Neural progenitor cell (in vitro differentiated cells): Measurements from ENCODE around the gene PIP5K1B. TPM values are rescaled to one million over a fixed set of nuclear protein-coding genes. Genes with fewer than 3 reads are reported as not detected.

Experiments used
- DNase-seq: peaks from one replicate; pipeline ENCODE4 v3.0.0-alpha.2; 2016; ENCODE audit warnings: low spot score
- H2AFZ ChIP-seq: fragments of 200-600 bp; sonication (generic); replicated peaks from 2 replicates; pipeline ENCODE4 v1.6.1; 2016; ENCODE audit warnings: antibody characterized with exemption
- H3F3A ChIP-seq: fragments of 200-600 bp; sonication (generic); 2 replicates; pipeline ENCODE4 v1.6.1; 2016; ENCODE audit warnings: antibody characterized with exemption, low read depth
- H3K27ac ChIP-seq: fragments of 200-600 bp; sonication (generic); 2 replicates; pipeline ENCODE4 v1.5.1; 2016; ENCODE audit warnings: mild to moderate bottlenecking
- H3K27me3 ChIP-seq: fragments of 200-600 bp; sonication (generic); 2 replicates; pipeline ENCODE4 v1.6.1; 2016; ENCODE audit warnings: mild to moderate bottlenecking, moderate library complexity
- H3K36me3 ChIP-seq: fragments of 200-600 bp; sonication (generic); 2 replicates; pipeline ENCODE4 v1.5.1; 2016
- H3K4me1 ChIP-seq: fragments of 200-600 bp; sonication (generic); 2 replicates; pipeline ENCODE4 v1.6.1; 2016; ENCODE audit warnings: mixed run types
- H3K4me2 ChIP-seq: fragments of 200-600 bp; sonication (generic); 2 replicates; pipeline ENCODE4 v1.6.1; 2016
- H3K4me3 ChIP-seq: fragments of 200-600 bp; sonication (generic); 2 replicates; pipeline ENCODE4 v1.5.1; 2016
- H3K79me2 ChIP-seq: fragments of 200-600 bp; sonication (generic); 2 replicates; pipeline ENCODE4 v1.6.1; 2016; ENCODE audit warnings: low read depth
- H3K9ac ChIP-seq: fragments of 200-600 bp; sonication (generic); 2 replicates; pipeline ENCODE4 v1.6.1; 2016
- H3K9me3 ChIP-seq: fragments of 200-600 bp; sonication (generic); 2 replicates; pipeline ENCODE4 v1.5.1; 2016; ENCODE audit warnings: low read depth
- H4K20me1 ChIP-seq: fragments of 200-600 bp; sonication (generic); 2 replicates; pipeline ENCODE4 v1.6.1; 2016; ENCODE audit warnings: low read depth
- H3K27ac Mint-ChIP-seq: 3 replicates; pipeline ENCODE4 v1.8.0; 2021; ENCODE audit warnings: mixed read lengths
- H3K27me3 Mint-ChIP-seq: 2 replicates; pipeline ENCODE4 v1.8.0; 2022; ENCODE audit warnings: low read depth, mild to moderate bottlenecking, inconsistent platforms, moderate library complexity, mixed read lengths; ENCODE audit not compliant: insufficient read depth
- H3K36me3 Mint-ChIP-seq: 3 replicates; pipeline ENCODE4 v1.8.0; 2021; ENCODE audit warnings: mixed read lengths
- H3K4me1 Mint-ChIP-seq: 3 replicates; pipeline ENCODE4 v1.8.0; 2021; ENCODE audit warnings: mixed read lengths
- H3K4me3 Mint-ChIP-seq: 3 replicates; pipeline ENCODE4 v1.8.0; 2021; ENCODE audit warnings: mild to moderate bottlenecking, moderate library complexity, mixed read lengths
- H3K9me3 Mint-ChIP-seq: 3 replicates; pipeline ENCODE4 v1.8.0; 2020; ENCODE audit warnings: mixed read lengths
- EZH2 ChIP-seq: fragments of 200-600 bp; sonication (generic); IDR thresholded peaks from 2 replicates; pipeline ENCODE4 v1.6.1; 2017; ENCODE audit warnings: antibody characterized with exemption, mild to moderate bottlenecking, moderate library complexity
- EZH2phosphoT487 ChIP-seq: fragments of 200-600 bp; sonication (generic); IDR thresholded peaks from 2 replicates; pipeline ENCODE4 v1.6.1; 2017; ENCODE audit warnings: antibody characterized with exemption
- total RNA-seq: library from RNA; depleted of rRNA; stranded (reverse); fragments of >200 nt; gene quantifications from 2 replicates; pipeline ENCODE4 v1.2.3, GENCODE V29; 2015; ENCODE audit warnings: low replicate concordance
- TF ChIP-seq, protein P1 (sequence below): fragments of 200-600 bp; sonication (generic); IDR thresholded peaks from 2 replicates; pipeline ENCODE4 v1.5.1; 2017; ENCODE audit warnings: antibody characterized with exemption, mild to moderate bottlenecking

The PIP5K1B gene
- total RNA-seq, 1 donor from 2014 or later, result 3.2 TPM

DNA sequence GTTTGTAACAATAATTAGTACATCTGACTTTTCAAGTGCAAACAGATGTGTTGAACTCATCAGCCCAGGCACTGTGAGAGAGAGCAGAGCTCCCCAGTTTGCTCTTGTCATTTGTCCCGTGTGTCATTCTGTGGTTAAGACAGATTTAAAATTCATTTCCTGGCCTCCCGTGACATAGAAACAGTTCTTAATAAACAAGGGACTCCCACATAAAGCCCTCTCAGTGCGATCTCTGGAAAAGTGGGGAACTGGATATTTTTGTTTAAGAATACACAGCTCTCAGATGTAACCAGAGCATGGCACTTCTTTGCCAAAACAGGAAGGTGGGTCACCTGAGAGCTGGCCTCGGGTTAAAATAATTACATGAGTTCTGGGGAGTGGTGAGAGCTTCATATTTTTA, 250.3 kb downstream of the PIP5K1B start:
- H4K20me1 ChIP-seq, result no peaks in the 10 kb centered on the region
- H2AFZ ChIP-seq, result no peak overlapping the region
- no peaks in the 10 kb centered on the region for H3K9me3 ChIP-seq
- H3K9me3 Mint-ChIP-seq, result peaks cover 2% of the 10 kb centered on the region
- no peaks in the 10 kb centered on the region for H3K36me3 ChIP-seq
- no peak overlapping the region for H3K4me3 Mint-ChIP-seq
- no peak overlapping the region for H3K9ac ChIP-seq
- H3K4me1 Mint-ChIP-seq, result no peaks in the 10 kb centered on the region
- H3K4me1 ChIP-seq, result no peaks in the 10 kb centered on the region
- H3K27ac ChIP-seq, result no peak overlapping the region
- H3K4me3 ChIP-seq, result no peak overlapping the region
- DNase-seq, result no peak
- no peak overlapping the region for H3K4me2 ChIP-seq
- H3F3A ChIP-seq, result no peaks in the 10 kb centered on the region
- H3K79me2 ChIP-seq, result no peaks in the 10 kb centered on the region
- no peaks in the 10 kb centered on the region for H3K27me3 ChIP-seq
- peaks cover 16% of the 10 kb centered on the region for H3K36me3 Mint-ChIP-seq
- no peaks in the 10 kb centered on the region for H3K27me3 Mint-ChIP-seq
- TF ChIP-seq, protein P1, sequence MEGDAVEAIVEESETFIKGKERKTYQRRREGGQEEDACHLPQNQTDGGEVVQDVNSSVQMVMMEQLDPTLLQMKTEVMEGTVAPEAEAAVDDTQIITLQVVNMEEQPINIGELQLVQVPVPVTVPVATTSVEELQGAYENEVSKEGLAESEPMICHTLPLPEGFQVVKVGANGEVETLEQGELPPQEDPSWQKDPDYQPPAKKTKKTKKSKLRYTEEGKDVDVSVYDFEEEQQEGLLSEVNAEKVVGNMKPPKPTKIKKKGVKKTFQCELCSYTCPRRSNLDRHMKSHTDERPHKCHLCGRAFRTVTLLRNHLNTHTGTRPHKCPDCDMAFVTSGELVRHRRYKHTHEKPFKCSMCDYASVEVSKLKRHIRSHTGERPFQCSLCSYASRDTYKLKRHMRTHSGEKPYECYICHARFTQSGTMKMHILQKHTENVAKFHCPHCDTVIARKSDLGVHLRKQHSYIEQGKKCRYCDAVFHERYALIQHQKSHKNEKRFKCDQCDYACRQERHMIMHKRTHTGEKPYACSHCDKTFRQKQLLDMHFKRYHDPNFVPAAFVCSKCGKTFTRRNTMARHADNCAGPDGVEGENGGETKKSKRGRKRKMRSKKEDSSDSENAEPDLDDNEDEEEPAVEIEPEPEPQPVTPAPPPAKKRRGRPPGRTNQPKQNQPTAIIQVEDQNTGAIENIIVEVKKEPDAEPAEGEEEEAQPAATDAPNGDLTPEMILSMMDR, result no peak
- TF ChIP-seq EZH2phosphoT487, result no peak
- TF ChIP-seq EZH2, result no peak
- H3K27ac Mint-ChIP-seq, result no peak overlapping the region

DNA sequence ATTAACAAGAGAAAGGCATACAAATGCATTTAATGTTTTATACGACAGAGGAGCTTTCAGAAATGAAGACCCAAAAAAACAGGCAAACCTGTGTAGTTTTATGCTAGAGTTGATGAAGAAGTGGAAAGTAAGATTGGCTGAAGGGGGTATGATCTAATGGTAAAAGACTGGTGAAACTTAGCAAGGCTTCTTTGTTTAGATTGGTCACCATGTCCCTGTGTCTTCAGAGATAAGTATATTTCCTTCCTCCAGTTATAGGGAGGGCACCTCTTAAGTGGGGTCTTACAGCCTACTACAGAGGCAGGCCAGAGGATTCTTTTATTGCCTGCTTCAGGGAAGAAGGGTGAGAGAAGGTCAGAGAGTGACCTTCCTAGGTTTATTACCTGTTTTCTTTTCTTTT, 252.4 kb downstream of the PIP5K1B start:
- Histone ChIP-seq H3K4me3 (no peak overlapping the region), H3K36me3 (no peaks in the 10 kb centered on the region), H3K4me1 (no peaks in the 10 kb centered on the region), H2AFZ (no peak overlapping the region), H3F3A (no peaks in the 10 kb centered on the region), H3K9ac (no peak overlapping the region), H3K9me3 (no peaks in the 10 kb centered on the region), H3K4me2 (no peak overlapping the region), H4K20me1 (no peaks in the 10 kb centered on the region), H3K79me2 (no peaks in the 10 kb centered on the region), H3K27ac (no peak overlapping the region), H3K27me3 (no peaks in the 10 kb centered on the region)
- H3K4me1 Mint-ChIP-seq, result no peaks in the 10 kb centered on the region
- no peak overlapping the region for H3K4me3 Mint-ChIP-seq
- TF ChIP-seq EZH2 (no peak), EZH2phosphoT487 (no peak)
- TF ChIP-seq, protein P1, result no peak
- H3K9me3 Mint-ChIP-seq, result peaks cover 2% of the 10 kb centered on the region
- H3K36me3 Mint-ChIP-seq, result peaks cover 15% of the 10 kb centered on the region
- no peaks in the 10 kb centered on the region for H3K27me3 Mint-ChIP-seq
- H3K27ac Mint-ChIP-seq, result no peak overlapping the region
- no peak for DNase-seq

DNA sequence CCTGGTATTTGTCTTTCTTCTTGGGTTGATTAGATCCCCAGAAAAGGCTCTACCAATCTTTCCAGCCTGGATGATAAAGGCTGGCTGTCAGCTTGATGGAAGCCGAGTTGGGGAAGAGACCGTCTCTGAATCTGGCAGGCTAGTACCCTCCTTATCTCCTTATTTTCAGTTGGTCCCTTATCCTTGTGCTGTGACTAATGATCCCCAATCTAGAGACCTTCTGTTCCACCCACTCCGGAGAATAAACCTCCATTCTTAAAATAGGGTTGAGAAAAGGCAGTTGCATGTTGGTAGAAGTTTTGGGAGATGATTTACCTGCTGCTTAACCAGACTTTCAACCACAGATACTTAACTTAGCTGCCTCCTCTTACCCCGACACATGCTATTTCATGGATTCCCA, 256.5 kb downstream of the PIP5K1B start:
- no peaks in the 10 kb centered on the region for H3K9me3 ChIP-seq
- H3K4me3 Mint-ChIP-seq, result no peak overlapping the region

More for the DNA sequence above, 256.5 kb downstream of the PIP5K1B start:
- no peaks in the 10 kb centered on the region for H3K36me3 ChIP-seq
- H3F3A ChIP-seq, result no peaks in the 10 kb centered on the region
- H3K79me2 ChIP-seq, result no peaks in the 10 kb centered on the region
- Mint-ChIP-seq H3K27me3 (no peaks in the 10 kb centered on the region), H3K9me3 (peaks cover 2% of the 10 kb centered on the region), H3K4me1 (peaks cover 2% of the 10 kb centered on the region), H3K36me3 (peaks cover 12% of the 10 kb centered on the region), H3K27ac (no peak overlapping the region)
- no peak overlapping the region for H3K4me3 ChIP-seq
- H3K4me2 ChIP-seq, result no peak overlapping the region
- H2AFZ ChIP-seq, result no peak overlapping the region
- H4K20me1 ChIP-seq, result no peaks in the 10 kb centered on the region
- DNase-seq, result no peak
- H3K27ac ChIP-seq, result no peak overlapping the region
- no peaks in the 10 kb centered on the region for H3K4me1 ChIP-seq
- TF ChIP-seq EZH2phosphoT487, result no peak
- TF ChIP-seq, protein P1, result no peak
- TF ChIP-seq EZH2, result no peak
- H3K27me3 ChIP-seq, result no peaks in the 10 kb centered on the region
- no peak overlapping the region for H3K9ac ChIP-seq
